Measurements from ENCODE around the gene ESCO1. TPM values are rescaled to one million over a fixed set of nuclear protein-coding genes. Genes with fewer than 3 reads are reported as not detected.

Gene ESCO1
- polyA plus RNA-seq, 2 of the 4 experiments (the other 2 are of a cell fraction) = 7.7 to 13.2 TPM

- FAIRE-seq = no peak
- no peak overlapping the region for H3K27ac ChIP-seq
- no peaks in the 10 kb centered on the region for H3K9me3 ChIP-seq
- TF ChIP-seq HOXA7 (CRISPR knock-in tag; IDR thresholded peaks at IDR 0.05) = no peak
- no peak for TF ChIP-seq CHD2 (IDR thresholded peaks at IDR 0.05; ENCODE audit: low read length, partially characterized antibody)
- WGBS (ENCODE audit: missing lambda C conversion rate) = 89% methylated on average over 6 of the region's 6 CpGs
- DNase-seq (ENCODE audit: low read depth in 1 of 2, low spot score in 1 of 2) = no peak
- H3K4me2 ChIP-seq = no peak overlapping the region
- no peak for ATAC-seq
- CTCF ChIA-PET = interaction anchor here (1.4 kb wide), 1 partner anchor 19 kb away, joined by 3 read pairs; no protein-coding TSS in a partner anchor
- POLR2A ChIA-PET = interaction anchor here (1.1 kb wide), 1 partner anchor 581 kb away, joined by 3 read pairs; no protein-coding TSS in a partner anchor
- H3K4me3 ChIP-seq = no peak overlapping the region
- H3K4me1 ChIP-seq = no peaks in the 10 kb centered on the region
Observed at GRCh38 chr18:21557607-21558253, 42.8 kb downstream of the ESCO1 start.

- Histone ChIP-seq H3K27ac (no peak overlapping the region), H3K4me3 (no peak overlapping the region), H3K4me1 (no peaks in the 10 kb centered on the region), H3K9me3 (no peaks in the 10 kb centered on the region), H3K4me2 (no peak overlapping the region)
- ATAC-seq = no peak
- WGBS (ENCODE audit: missing lambda C conversion rate) = 76% methylated on average over 11 of the region's 11 CpGs
- TF ChIP-seq SMC3 (IDR thresholded peaks at IDR 0.05) (no peak), ZFP36 (IDR thresholded peaks at IDR 0.05; ENCODE audit: borderline replicate concordance, partially characterized antibody) (no peak), MAZ (IDR thresholded peaks at IDR 0.05; ENCODE audit: borderline replicate concordance, low read depth, low read length) (no peak), TP53 (CRISPR knock-in tag; IDR thresholded peaks at IDR 0.05) (no peak), FOSB (CRISPR knock-in tag; IDR thresholded peaks at IDR 0.05) (no peak), HDAC2 (IDR thresholded peaks at IDR 0.05) (no peak), PHF8 (IDR thresholded peaks at IDR 0.05; ENCODE audit: borderline replicate concordance, low read depth) (no peak), POLR2AphosphoS2 (conservative IDR thresholded peaks at IDR 0.05; ENCODE audit: low read length) (no peak), CTCF (IDR thresholded peaks at IDR 0.05) (no peak), MYC (IDR thresholded peaks at IDR 0.05; ENCODE audit: borderline replicate concordance, low read length) (no peak), CHD2 (IDR thresholded peaks at IDR 0.05; ENCODE audit: low read length, partially characterized antibody) (no peak), BCL3 (IDR thresholded peaks at IDR 0.05) (no peak), E2F6 (IDR thresholded peaks at IDR 0.05; ENCODE audit: borderline replicate concordance, low read depth) (no peak)
- CTCF ChIA-PET = no interaction called here
- POLR2A ChIA-PET = no interaction called here
- DNase-seq (ENCODE audit: low read depth in 1 of 2, low spot score in 1 of 2) = no peak
- FAIRE-seq = no peak
Observed at GRCh38 chr18:21550510-21550970, 50.0 kb downstream of the ESCO1 start.

- FAIRE-seq (no peak), ATAC-seq (no peak), DNase-seq (ENCODE audit: low read depth in 1 of 2, low spot score in 1 of 2) (no peak)
- 96% methylated on average over 2 of the region's 2 CpGs for WGBS (ENCODE audit: missing lambda C conversion rate)
- Histone ChIP-seq H3K9me3 (no peaks in the 10 kb centered on the region), H3K4me2 (no peak overlapping the region), H3K4me1 (no peaks in the 10 kb centered on the region), H3K27ac (no peak overlapping the region), H3K4me3 (no peak overlapping the region)
- TF ChIP-seq REST (IDR thresholded peaks at IDR 0.05) (no peak), FOSB (CRISPR knock-in tag; IDR thresholded peaks at IDR 0.05) (no peak), E2F6 (IDR thresholded peaks at IDR 0.05; ENCODE audit: borderline replicate concordance, low read depth) (no peak), USF2 (IDR thresholded peaks at IDR 0.05) (no peak), NPAS2 (CRISPR knock-in tag; IDR thresholded peaks at IDR 0.05; ENCODE audit: borderline replicate concordance) (no peak), ESRRA (IDR thresholded peaks at IDR 0.05; ENCODE audit: borderline replicate concordance, low read length) (no peak), HOXA7 (CRISPR knock-in tag; IDR thresholded peaks at IDR 0.05) (no peak), TFCP2L1 (CRISPR knock-in tag; IDR thresholded peaks at IDR 0.05) (no peak)
- POLR2A ChIA-PET = no interaction called here
- CTCF ChIA-PET = no interaction called here
Observed at GRCh38 chr18:21548647-21549046, 51.9 kb downstream of the ESCO1 start.

All from A549 (cell line).